Measurements from ENCODE around the gene SOX13.

SOX13 gene

DNA sequence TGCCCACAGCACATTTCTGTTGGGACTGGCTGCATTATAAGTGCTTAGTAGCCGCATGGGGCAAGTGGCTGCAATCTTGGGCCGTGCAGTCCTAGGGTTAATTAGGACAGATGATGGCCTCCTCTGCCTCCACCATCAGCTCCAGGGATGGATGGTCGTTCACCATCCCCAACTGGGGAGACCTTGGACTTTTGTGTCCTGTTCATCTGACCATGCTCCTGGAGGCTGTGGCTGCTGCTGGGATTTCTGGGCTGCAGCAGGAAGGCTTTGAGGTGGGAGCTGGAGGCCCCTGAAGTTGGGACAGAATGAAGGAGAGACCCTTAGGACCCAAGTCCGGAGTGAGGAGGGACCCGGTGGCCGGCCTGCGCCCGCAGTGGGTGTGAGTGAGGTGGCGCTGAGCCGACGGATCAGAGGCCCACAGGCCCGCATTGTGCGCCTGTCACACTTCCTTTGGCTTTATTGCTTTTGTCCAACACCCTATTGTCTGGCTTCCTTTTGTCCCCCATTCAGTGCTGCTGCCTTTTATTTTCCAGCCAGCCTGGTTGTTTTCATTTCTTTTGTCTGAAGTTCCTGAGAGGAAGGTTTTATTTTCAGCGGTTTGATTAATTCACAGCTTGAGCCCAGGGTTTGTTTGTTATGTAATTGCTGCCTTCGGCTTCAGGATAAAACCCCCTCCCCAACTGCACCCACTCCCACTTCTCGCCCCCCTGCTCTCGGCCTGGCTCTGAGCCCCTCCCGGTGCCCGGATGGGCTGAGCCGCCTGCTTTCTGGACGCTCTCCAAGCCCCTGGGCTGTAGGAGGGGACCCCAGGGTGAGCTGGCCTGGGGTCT is 35.6 kb downstream of the SOX13 start:
- DNase-seq: no peak

DNA sequence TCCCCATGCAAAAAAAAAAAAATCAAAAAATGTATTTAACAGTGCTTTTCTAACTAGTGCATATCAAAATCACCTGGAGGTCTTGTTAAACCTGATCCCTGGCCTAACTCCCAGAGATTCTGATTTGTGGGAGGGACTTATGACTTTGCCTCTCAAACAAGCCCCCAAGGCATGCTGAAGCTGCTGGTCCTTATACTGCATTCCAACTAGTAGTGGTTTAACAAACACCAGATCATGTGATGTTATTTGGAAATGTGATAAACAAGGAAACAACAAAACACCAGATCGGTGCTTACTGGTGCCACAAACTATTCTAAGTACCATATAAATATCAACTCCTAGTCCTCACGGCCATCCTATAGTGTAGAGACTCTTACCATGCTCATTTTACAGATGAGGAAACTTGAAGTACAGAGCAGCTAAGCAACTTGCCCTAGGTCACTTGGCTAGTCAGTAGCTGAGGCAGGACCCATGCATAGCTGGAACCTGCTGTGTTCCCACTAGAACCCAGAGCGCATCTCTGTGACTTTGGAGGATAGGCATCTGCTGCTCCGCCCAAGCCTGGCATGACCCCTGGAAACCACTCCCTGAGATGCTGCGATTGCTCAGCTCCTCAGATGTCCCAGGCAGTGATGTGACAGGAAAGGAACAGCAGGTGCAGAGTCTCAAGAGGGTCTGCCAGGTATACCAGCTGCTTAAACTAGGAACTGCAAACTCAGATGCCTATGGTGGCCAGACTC is 38.1 kb downstream of the SOX13 start:
- no peak for DNase-seq

DNA sequence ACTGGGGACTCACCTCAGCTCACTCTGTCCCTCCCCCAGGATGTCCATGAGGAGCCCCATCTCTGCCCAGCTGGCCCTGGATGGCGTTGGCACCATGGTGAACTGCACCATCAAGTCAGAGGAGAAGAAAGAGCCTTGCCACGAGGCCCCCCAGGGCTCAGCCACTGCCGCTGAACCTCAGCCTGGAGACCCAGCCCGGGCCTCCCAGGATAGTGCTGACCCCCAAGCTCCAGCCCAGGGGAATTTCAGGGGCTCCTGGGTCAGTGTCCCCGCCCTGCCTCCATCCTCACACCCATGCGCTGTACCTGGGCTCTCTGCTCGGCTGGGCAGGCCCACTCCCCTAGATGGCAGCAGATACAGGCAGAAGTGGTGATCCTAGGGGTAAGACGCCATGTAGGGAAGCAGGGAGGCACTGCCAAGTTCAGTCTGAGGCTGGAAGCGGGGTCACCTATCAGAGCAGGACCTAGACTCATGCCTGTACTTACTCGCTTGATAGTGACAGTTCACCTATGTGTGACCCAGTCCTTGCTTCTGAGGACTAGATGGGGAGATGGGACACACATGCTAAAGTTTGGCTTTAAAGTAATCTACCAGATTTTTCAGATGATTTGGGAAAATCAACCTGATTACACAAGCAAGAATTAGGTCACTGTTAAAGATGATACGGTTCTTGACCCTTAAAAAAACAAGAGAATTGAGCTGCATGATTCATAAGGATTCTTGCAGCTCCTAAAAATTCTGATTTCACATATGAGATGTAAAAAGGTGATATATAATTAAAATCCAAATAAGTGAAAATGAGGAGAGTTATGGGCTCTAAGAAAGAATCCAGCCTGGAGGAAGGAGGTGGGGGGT is 40.2 kb downstream of the SOX13 start:
- no peak for DNase-seq

DNA sequence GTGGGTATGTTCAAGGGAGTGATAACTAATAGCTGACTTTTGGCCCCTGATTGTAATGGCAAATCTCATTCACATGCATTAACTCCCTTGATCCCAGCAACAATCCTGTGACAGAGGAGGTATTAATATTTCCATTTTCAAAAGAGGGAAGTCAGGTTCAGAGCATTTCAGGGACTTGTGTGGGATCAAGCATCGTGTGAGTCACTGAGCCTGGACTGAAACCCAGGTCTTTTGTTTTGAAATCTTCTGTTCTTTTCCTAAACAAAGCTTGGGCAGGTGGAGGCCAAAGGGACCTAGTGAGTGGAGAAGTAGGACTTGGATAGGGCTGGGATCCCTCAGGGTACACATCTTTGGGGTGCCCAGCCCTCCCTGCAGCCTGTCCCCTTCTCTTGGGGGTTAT is 41.0 kb downstream of the SOX13 start:
- DNase-seq: no peak

DNA sequence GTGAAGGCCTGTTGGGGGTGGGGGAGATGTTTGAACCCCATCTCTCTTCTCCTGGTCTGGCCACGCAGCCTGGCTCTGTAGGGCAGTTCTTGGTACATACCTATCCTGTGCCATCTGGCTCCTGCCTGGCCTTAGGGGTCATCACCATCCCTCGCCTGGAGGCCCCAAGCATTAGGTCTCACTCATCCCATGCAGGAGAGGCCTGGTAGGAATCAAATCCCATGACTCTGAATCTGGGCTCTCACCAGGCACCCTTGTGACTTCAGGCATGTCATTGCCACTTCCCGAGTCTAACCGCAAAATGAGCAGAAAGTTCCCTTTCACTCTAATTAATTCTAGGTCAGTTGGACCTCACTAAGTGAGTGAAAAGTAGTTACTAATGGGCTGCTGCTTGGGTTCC is 41.7 kb downstream of the SOX13 start:
- DNase-seq: no peak

DNA sequence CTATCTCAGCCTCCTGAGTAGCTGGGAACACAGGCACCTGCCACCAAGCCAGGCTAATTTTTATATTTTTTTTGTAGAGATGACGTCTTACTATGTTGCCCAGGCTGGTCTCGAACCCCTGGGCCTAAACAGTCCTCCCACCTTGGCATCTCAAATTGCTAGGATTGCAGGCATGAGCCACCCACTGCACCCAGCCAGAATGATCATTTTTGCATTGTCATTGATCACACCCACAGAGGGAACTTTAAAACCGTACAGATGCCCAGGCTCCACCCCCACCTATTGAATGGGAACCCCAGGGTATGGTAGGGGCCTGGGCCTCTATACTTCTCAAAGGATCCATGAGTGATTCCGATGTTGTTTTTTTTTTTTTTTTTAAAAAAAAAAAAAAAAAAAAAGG is 42.2 kb downstream of the SOX13 start:
- DNase-seq: no peak

DNA sequence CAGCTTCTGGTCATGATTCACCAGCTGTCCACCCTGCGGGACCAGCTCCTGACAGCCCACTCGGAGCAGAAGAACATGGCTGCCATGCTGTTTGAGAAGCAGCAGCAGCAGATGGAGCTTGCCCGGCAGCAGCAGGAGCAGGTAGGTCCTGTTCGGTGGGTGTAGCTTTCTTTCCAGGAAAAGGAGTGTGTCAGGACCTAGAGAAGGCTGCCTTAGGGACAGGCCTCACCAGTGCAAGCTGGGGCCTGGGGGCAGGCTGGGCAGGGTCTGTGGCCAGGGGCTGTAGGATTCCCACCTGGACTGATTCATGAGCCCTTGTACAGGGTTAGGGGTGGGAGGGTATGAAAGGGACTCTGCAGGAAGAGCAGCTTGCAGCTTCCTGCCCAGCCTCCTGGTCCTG is 43.6 kb downstream of the SOX13 start:
- DNase-seq: no peak

DNA sequence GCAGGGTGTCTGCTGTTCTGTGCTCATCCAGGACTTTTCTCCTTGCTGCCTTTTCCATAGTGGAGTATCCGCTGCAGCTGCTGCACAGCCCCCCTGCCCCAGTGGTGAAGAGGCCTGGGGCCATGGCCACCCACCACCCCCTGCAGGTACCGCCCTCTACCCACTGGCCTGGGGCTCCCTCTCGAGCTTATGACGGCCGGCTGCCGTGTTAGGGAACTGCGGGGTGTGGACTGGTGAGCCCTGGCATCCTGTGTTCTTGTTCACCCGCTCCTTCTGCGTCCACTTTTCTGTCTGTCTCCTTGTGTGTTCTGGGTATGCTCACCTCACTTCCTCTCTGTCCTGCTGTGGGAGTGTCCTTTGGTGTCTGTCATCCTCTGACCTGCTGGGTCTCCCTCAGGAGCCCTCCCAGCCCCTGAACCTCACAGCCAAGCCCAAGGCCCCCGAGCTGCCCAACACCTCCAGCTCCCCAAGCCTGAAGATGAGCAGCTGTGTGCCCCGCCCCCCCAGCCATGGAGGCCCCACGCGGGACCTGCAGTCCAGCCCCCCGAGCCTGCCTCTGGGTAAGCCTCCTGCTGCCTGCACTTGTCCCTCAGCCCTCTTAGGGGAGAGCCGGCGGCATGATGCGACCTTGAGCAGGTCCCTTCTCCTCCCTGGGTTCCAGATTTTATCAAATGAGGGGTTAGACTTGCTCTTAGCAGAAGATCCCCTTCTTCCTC is 49.1 kb downstream of the SOX13 start:
- no peak for DNase-seq

DNA sequence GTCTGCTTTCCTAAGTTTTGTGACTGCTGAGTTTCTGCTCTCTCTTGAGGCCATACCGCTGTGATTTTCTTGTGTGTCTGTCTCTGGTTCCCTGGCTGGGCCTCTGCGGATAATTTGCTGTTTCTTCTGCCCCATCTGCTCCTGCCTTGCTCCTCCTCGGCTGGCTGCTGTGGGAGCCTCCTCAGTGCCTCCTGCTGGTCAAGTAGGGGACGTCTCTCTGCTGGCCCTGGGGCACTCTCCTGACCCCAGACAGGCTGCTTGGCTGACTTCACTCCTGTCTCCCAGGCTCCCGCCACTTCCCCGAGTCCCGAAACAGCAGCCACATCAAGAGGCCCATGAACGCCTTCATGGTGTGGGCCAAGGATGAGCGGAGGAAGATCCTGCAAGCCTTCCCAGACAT is 50.5 kb downstream of the SOX13 start:
- DNase-seq: peak; percentile 25

DNA sequence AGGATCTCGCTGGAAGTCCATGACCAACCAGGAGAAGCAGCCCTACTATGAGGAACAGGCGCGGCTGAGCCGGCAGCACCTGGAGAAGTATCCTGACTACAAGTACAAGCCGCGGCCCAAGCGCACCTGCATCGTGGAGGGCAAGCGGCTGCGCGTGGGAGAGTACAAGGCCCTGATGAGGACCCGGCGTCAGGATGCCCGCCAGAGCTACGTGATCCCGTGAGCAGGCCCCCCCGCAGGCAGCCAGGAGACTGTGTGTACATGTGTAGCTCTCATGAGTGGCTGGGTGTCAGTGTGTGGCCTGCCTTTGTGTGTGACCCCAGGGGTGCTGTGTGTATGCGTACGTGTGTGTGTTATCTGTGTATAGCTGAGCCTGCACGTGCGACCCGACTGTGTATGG is 51.7 kb downstream of the SOX13 start:
- no peak for DNase-seq

DNA sequence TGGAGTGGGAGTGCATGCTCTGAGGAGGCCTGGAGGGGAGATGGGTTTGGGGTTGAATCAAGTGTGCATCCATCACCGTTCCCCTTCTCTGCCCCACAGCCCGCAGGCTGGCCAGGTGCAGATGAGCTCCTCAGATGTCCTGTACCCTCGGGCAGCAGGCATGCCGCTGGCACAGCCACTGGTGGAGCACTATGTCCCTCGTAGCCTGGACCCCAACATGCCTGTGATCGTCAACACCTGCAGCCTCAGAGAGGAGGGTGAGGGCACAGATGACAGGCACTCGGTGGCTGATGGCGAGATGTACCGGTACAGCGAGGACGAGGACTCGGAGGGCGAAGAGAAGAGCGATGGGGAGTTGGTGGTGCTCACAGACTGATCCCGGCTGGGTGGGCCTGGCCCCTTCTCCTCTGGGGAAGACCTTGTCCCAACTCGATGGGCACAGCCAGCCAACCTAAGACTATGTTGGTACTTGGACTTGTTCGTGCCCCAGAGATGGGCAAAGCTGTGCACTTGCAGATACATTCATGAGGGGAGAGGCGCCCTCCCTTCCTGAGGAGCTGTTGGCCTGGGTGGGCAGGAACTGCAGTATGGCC is 52.9 kb downstream of the SOX13 start:
- no peak for DNase-seq

DNA sequence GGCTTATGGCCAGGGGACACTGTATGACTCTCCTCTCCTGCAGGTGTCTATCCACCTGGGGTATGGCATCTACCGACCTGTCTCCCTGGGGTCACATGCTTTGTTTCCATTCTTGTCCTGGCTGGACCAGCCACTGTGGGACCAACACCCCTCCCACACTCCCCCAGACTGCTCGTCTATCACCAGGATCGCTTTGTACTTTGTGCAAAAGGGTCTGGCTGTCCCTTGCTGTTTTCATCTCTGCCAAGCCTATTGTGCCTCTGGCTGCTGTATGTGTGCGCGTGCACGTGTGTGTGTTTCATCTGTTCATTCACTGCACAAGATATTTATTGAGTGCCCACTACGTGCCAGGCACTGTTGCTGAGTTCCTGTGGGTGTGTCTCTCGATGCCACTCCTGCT is 53.5 kb downstream of the SOX13 start:
- no peak for DNase-seq

DNA sequence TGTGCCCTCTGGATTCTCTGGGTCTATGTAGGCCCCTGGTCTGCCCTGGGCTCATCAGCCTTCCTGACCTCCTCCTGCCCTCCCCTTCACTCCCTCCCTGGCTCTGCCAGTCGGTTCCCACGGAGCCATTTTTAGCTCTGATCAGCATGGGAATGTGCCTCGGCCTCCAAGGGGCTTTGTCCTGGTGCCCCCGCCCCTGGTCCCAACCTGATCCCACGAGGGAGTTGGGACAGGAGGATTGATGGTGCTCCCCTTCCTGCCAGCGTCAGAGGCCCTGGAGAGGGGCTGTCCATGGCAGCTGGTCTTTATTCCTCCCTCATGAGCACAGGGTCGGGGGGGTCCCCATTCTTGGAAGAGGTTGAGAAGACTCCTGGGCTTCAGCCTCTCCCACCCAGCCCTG is 54.0 kb downstream of the SOX13 start:
- no peak for DNase-seq

DNA sequence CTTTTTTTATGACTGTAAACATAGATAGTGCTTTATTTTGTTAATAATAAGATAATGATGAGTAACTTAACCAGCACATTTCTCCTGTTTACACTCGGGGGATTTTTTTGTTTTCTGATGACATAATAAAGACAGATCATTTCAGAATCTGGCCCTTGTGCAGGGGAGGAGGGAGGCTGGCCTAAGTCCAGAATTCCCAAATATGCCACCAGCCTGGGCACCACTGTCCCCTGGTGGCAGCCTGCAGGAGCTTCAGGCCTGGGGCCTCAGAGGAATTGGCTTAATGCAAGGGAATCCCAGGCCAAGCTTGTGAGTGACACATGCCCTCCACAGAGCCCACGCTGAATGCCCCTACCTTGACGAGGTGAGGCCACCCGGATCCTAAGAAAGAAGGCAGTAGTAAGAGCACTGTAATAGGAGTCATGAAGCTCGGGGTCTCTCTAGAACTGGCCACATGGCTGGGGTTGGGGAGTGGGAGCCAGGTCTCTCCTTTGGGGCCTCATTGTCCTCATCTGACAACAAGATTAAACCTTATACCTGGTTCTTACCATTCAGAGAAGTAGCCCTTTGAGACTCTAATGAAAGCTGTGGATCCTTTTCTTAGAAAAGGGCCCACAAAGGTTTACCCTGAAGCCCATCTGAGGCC is 54.8 kb downstream of the SOX13 start:
- DNase-seq: peak; percentile 24

DNA sequence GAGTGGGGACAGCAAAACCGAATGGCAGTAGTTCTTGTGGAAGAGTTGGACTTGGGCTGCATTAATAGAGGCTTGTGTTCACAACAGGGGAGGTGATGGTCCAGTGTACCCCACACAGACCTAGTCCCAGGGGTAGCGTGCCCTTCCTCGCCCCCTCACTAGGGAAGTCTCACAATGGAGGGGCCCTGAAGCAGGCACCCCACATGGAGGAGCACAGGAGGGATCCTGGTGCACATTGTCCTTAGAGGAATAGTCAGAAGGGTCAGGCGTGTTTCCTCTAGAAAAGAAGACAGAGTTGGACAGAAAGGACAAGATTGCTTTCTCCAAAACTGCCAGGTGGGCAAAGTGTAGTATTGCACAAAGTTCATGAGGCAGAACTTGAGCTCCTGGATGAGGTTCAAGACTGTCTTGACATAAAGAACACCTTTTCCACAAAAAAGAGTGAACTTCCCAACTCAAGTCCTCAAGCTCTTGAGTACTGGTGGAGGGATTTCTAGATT is 55.6 kb downstream of the SOX13 start:
- DNase-seq: no peak

DNA sequence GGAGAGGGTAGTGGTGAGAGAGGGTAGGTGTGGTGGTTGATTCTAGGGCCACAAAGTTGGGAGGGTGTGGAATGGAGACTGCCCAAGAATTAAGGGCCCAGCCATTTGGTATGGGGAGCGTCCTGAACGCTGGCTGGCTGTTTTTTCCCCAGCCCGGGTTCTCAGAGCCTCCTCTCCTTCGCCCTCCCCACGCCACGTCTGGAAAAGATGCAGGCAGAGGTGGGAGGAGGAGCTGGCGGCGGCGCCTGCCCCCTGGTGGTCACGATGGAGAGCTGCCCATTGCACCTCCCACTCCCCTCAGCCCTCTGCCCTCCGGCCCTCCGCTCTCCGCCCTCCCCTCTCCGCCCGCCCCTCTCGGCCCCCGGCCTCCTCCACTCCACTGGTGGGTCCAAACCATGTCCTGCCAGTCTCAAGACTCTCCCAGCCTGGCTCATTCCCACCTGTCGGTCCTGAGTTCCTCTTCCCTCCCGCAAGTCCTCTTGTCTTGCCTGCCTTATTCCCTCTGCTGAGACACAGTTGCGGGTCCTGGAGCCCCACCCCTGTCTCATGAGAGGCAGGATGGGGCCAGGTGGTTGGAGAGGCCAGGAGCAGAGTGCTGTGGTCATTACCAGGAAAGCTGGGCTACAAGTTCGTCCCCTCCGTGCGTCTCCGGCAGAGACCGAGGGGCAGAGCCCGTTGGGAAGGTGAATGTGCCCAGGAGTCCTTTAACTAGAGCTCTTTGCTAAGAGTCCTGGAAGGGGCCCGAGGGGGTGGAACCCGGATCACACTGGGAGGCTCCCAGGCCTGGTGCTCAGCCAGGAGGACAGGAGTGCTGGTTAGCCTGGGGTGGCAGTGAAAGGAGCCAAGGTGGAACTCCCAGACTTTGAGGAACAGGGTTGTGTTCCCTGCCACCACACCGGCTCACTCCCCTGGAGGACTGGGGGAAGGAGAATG is 56.3 kb downstream of the SOX13 start:
- peak; percentile 72 for DNase-seq

DNA sequence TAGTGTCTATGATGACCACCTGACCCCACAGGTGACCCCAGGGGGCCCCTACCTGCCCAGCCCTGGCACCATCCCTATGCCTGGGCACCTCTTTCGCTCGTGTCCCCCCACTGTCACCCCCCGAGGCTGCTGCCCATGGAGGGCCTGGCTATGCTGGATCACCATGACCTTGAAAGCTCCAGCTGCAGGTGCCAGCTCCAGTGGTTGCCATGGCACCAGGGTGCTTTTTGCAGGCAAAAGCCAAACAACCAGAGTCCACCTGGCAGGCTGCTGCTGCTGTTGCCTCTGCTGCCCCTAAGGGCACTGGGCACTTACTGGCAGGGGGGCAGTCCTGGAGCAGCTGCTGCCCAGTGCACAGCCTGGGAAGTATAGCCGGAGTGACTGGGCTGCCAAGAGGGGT is 57.3 kb downstream of the SOX13 start:
- DNase-seq: no peak

DNA sequence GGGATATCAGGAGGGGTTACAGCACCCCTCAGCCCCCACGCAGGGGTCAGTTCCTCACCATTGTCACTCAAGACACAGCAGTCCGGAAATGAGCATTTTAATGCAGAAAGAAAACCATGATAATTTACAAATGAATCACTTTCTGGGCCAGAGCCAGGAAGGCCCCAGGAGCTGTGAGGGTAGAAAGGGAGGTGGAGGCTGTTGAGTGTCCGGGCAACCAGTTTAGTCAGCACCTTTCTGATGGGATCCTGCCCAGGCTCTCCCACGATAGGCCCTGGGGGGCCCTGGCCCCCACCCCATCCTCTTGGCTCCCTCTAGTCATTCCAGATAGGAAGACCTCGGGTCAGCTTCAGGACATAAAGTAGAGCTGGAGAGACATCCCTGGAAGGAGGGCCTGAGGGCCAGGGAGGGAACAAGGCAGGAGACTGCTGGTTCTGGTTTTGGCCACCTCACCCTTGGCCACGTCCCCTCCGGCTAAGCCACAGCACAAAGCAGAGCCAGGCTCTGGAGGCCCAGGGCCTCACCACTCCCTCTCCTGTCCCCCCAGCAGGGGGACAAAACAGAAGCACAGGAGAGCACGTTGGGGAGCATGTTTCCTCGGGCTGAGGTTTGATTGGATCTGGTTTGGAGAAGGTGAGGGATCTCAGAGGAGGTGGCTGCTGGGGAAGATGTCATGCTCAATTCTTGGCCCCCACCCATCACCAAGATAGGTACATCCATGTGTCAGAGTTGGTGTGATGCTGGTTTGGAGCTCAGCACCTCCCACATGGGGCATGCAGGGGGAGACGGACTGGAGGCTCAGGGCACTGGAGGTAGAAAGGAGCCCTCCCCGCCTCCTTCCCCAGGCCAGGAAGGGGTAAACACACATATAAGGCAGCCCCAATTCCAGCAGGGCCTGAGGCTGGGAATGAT is 58.3 kb downstream of the SOX13 start:
- no peak for DNase-seq

DNA sequence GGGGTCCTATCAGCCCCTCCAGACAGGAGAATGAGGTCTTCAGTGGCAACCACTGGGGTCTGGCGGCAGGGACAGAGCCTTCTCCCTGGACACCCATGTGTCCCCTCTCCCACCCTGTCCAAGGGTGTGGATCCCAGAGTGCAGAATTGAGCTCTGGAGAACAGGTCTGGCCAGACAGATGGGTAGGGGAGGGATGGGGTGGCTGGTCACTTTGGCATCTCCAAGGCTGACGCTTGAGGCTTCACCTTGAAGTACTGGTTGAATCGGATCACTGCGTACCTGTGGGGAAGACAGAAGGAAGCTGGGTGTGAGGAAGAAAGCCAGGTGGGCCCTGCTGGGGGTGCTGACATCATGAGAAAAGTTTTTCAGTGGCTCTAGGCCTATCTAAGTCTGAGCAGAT is 59.1 kb downstream of the SOX13 start:
- DNase-seq: no peak
